GM18951 (cell line): ENCODE data around the gene UGDH.
"Not testable (repeated sequence)": the region's sequence is repeated elsewhere in the genome, so short reads cannot be mapped to it uniquely, and the experiment has no call there.

ENCODE experiments used
- POLR2A ChIP-seq: IDR thresholded peaks from 4 replicates; pipeline ENCODE4 v1.6.1; 2011; ENCODE audit warnings: mild to moderate bottlenecking; ENCODE audit not compliant: insufficient read length, insufficient read depth; ENCODE audit errors: extremely low read depth
- in situ Hi-C: fragments of 300-500 bp; cut with MboI; formaldehyde crosslinking; loops from one replicate; pipeline ENCODE4 v1.12.0; 2022; ENCODE audit warnings: low sequenced_read_pairs, mixed read lengths, inconsistent platforms; ENCODE audit not compliant: unreplicated experiment

The UGDH gene

GRCh38 chr4:39527296-39528060 is at the start of gene UGDH:
TSS of gene UGDH (minus strand) at chr4:39527439. CDS start at chr4:39521512, 5,927 bp downstream.
- in situ Hi-C loops = no loop called here
- TF ChIP-seq POLR2A = peak; percentile 77

DNA sequence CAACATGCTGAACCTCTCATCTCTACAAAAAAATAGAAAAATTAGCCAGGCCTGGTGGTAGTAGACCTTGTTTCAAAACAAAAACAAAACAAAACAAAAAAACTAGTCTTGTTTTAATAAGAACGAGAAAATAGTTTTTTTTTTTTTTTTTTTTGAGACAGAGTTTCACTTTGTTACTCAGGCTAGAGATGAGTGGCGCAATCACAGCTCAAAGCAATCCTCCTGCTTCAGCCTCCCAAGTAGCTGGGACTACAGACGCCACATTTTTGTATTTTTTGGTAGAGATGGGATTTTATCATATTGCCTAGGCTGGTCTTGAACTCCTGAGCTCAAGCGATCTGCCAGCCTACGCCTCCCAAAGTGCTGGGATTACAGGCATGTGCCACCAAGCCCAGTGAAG is 47.7 kb upstream of the UGDH start:
- no peak for TF ChIP-seq POLR2A
- in situ Hi-C loops = no loop called here

DNA sequence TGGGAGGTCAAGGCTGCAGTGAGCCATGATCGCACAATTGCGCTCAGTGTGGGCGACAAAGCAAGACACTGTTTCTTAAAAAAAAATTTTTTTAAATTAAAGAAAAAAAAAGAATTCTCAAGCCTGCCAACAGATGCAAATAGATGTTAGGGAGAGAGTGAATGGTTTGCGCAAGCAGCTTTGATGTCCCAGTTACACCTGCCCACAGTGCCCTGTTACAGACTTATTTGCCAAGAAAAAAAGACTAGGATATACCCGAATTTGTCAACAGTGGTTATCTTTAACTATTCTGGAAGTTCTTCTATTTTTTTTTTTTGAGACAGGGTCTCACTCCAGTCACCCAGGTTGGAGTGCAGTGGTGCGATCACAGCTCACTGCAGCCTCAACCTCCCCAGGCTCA is 44.3 kb upstream of the UGDH start:
- in situ Hi-C loops = no loop called here
- TF ChIP-seq POLR2A = no peak

DNA sequence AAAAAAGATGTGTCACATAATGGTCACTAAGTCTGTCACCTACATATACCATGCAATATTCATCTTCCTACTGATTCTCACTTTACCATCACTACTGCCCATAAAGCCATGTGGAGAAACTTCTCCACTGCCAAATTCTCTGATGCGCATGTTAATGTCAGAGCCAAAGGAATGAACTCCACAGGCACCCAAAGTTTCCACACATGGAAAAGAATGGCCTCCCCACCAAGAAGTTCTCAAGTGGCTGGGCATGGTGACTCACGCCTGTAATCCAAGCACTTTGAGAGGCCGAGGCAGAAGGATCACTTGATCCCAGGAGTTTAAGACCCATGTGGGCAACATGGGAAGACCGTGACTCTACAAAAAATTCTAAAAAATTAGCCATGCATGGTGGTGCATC is 43.8 kb upstream of the UGDH start:
- in situ Hi-C loops = no loop called here
- TF ChIP-seq POLR2A = no peak

GRCh38 chr4:39569209-39569608 is 42.0 kb upstream of the UGDH start:
- in situ Hi-C loops = no loop called here
- no peak for TF ChIP-seq POLR2A

GRCh38 chr4:39568805-39569204 is 41.6 kb upstream of the UGDH start:
- TF ChIP-seq POLR2A = no peak
- in situ Hi-C loops = no loop called here

DNA sequence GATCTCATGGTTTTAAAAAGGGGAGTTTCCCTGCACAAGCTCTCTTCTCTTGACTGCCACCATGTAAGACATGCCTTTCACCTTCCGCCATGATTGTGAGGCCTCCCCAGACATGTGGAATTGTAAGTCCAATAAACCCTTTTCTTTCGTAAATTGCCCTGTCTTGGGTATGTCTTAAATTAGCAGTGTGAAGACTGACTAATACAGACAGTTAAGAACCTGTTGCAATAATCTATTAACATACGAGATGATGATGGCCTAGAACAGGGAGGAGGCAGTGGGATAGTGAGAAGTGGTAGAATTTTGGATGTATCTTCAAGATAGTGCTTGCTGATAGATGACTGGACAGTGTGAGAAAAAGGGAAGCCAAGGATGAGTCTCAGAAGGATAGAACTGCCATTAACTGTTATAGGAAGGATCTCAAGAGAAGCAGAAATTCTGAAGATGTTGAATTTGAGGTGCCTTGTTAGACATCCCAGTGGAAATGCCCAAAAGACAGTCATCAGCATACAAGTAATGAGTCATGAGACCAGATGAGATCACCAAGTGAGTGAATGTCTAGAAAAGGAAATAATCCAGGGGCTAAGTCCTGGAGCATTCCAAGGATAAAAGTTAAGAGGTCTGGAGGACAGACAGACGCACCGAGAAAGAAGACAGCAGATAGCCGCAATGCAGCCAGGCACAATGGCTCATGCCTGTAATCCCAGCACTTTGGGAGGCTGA is 38.8 kb upstream of the UGDH start:
- in situ Hi-C loops = no loop called here
- no peak for TF ChIP-seq POLR2A

GRCh38 chr4:39563346-39563847 is 36.2 kb upstream of the UGDH start:
- TF ChIP-seq POLR2A = no peak
- in situ Hi-C loops = no loop called here

- no peak for TF ChIP-seq POLR2A
- in situ Hi-C loops = no loop called here
Measured at GRCh38 chr4:39562792-39563191, 35.6 kb upstream of the UGDH start.

GRCh38 chr4:39559626-39560025 is 32.4 kb upstream of the UGDH start:
- TF ChIP-seq POLR2A = no peak

DNA sequence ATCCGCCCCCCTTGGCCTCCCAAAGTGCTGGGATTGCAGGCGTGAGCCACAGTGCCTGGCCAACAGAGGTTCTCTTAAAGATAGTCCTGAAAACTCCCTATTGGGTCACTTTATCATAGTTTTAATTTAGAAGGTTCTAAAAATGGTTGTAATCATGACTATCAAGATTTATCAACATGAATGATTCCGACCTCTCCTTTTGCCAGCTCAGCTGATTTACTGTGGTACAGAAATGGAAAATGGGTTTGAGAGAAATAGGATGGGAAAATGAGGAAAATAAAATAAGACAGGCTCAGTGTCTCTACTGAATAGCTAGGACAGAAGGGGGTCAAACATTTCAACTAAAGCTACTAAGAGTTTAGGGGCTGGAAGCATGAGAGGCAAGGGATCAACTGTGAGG is 28.2 kb upstream of the UGDH start:
- in situ Hi-C loops = no loop called here
- TF ChIP-seq POLR2A = no peak

More at GRCh38 chr4:39559626-39560025, 32.4 kb upstream of the UGDH start:
- in situ Hi-C loops = no loop called here

DNA sequence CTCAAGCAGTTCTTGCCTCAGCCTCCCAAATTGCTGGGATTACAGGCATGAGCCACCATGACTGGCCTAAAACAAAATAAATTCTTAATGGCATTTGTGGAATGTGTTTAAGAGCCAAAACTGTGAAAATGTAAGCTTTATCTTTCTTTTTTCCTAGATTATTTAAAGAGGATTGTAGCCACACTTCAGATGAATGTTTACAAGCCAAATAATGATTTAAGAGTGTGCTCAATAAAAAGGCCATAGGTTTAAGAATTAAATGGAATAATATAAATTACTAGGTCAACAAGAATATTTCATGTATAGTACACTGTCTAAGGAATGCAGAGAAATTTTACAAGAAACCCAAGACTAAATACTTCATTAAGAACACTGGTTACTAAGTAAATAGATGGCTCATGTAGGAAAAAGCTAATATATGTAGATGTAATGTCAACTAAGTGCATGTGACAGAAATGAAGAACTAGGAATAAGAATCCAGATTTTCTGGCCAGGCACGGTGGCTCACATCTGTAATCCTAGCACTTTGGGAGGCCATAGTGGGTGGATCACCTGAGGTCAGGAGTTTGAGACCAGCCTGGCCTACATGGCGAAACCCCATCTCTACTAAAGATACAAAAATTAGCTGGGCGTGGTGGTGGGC is 21.3 kb upstream of the UGDH start:
- in situ Hi-C loops = no loop called here
- no peak for TF ChIP-seq POLR2A

- in situ Hi-C loops = no loop called here
- TF ChIP-seq POLR2A = no peak
Measured at GRCh38 chr4:39544580-39545315, 17.5 kb upstream of the UGDH start.

- in situ Hi-C loops = not testable (repeated sequence)
Measured at GRCh38 chr4:39544080-39544479, 16.8 kb upstream of the UGDH start.
